HTR-8/SVneo (cell line): Measurements from ENCODE around the gene BCL2L1.
"Not testable (repeated sequence)": the region's sequence is repeated elsewhere in the genome, so short reads cannot be mapped to it uniquely, and the experiment has no call there.

Source experiments
- DNase-seq: peaks from one replicate; pipeline ENCODE4 v3.0.0; 2011; ENCODE audit warnings: low spot score, mixed read lengths; ENCODE audit not compliant: insufficient read length
- FAIRE-seq: peaks from 2 replicates; lab custom pipeline; 2011; peaks lifted over from hg19 to GRCh38; lab: Jason Lieb, UNC

BCL2L1 gene

DNA sequence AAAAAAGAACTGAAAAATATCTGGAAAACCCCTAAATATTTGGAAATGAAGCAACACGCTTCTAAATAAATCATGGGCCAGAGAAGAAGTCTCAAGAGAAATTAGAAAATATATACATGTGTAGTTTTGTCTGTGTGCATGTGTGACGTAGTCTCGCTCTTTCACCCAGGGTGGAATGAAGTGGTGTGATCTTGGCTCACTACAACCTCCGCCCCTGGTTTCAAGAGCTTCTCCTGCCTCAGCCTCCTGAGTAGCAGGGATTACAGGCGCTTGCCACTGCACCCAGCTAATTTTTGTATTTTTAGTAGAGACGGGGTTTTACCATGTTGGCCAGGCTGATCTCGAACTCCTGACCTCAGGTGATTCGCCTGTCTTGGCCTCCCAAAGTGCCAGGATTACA is 96.1 kb downstream of the BCL2L1 start:
- DNase-seq = not testable (repeated sequence)

DNA sequence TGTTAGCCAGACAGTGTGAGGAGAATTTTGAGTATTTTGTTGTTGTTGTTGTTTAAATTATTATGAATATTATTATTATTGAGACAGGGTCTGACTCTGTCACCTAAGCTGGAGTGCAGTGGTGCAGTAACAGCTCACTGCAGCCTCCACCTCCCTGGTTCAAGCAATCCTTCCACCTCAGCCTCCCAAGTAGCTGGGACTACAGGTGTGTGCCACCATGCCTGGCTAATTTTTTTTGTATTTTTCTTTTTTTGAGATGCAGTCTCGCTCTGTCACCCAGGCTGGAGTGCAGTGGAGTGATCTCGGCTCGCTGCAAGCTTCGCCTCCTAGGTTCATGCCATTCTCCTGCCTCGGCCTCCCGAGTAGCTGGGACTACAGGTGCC is 99.6 kb downstream of the BCL2L1 start:
- not testable (repeated sequence) for DNase-seq, FAIRE-seq

More for the DNA sequence above, 96.1 kb downstream of the BCL2L1 start:
- FAIRE-seq = not testable (repeated sequence)

DNA sequence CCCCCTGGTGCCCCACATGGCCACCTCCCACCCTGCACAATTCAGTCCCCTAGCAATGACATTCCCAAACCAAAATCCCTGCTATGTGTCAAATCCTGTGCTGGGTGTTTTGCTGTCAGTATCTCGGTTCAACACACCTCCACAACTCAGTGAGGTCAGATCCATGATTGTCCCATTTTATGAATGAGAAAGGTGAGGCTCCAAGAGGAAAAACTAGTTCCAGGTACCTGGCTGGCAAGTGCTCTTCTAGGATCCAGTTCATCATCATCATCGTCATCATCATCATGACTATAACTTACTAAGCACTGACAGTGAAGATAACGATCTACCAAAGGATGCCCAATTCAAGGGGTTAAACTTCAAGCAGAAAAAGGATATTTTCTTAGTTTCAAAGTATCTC is 102.4 kb downstream of the BCL2L1 start:
- no peak for FAIRE-seq
- no peak for DNase-seq

DNA sequence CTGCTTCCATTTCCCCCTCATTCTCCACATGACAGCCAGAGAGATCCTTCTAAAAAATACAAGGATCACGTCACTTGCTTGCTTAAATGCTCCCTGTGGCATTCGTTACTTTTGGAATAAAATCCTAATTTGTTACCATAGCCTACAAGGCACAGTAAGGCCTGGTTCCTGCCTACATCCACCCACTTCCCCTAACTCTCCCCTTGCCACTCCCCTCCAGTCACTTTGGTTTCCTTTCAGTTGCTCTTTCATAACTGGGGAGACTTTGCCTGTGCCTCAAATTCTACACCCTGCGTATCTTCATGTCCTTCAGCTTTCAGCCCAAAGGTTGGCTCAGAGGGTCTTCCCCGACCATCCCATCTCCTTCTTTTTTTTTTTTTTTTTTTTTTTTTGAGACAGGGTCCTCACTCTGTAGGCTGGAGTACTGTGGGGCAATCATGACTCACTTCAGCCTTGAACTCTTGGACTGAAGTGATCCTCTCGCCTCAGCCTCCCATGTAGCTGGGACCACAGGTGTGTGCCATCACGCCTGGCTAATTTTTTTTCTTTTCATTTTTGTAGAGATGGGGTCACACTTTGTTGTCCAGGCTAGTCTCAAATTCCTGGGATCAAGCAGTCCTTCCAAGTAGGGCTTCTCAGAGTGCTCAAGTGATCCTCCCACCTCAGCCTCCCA is 105.1 kb downstream of the BCL2L1 start:
- no peak for DNase-seq
- no peak for FAIRE-seq

DNA sequence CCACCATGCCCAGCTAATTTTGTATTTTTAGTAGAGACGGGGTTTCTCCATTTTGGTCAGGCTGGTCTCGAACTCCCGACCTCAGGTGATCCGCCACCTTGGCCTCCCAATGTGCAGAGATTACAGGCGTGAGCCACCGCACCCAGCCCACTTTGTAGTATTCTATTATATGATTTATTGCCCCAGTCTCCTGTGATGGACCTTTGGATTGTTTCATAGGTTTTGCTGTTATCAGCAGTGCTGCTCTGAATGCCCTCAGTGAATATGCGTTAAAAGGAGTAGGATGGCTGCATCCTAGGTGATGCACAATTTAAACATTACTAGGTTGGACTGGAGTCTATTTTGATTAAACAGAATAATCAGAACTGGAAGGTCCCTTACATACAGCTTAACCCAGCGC is 107.3 kb downstream of the BCL2L1 start:
- DNase-seq (no peak), FAIRE-seq (no peak)
